Inferior parietal cortex (tissue), 1 donor: ENCODE data around the gene CCSAP.
"Not testable (repeated sequence)": the region's sequence is repeated elsewhere in the genome, so short reads cannot be mapped to it uniquely, and the experiment has no call there.

ENCODE experiments used
- DNase-seq: peaks from one replicate; pipeline ENCODE4 v3.0.0-alpha.2; 2016; ENCODE audit errors: extremely low spot score

CCSAP gene, protein sequence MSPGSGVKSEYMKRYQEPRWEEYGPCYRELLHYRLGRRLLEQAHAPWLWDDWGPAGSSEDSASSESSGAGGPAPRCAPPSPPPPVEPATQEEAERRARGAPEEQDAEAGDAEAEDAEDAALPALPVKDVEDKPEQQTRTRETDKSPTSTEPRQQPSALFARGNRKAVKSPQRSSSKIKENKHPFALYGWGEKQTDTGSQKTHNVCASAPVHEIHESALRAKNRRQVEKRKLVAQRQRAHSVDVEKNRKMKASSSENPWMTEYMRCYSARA

DNA sequence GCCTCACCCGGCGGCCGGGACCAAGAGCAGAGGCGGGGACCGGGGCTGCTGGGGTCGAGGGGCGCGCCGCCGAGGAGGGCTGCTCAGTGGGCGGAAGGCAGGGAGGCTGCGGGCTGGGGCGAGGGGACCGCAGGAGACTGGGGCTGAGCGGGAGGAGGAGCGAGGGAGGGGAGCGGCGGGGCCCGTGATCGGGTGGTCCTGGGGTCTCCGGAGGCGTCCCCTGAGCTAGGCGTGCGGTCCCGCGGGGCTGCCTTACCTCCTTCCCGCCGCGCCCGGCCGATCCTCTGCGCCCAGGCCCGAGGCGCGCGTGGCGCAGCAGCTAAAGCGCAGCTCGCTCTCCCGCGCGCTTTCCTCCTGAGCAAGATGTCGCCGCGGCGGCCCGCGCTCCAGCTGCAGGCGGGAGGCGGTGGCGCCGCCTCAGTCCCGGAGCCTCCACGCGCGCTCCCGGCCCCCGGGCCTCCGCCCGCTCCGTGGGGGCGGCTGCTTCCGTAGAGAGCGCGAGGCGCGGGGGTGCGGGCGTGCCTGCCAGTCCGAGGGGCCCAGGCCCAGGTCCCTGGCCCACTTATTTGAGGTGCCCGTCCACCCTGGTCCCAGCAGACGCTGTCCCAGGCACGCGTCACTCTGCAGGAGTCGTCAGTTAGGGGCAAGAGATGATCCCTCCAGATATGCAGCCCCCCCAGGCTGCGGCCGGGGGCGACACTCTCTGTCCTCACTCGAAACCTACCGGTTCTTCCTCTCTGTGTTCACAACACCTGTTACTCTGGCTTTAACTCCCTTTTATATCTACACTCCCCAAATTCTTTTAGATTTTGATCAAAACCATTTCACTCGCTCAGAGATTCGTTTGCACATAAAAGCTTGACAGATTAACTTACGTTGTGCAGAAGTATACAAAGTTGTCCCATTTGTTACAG lies at the start of gene CCSAP:
Gene CCSAP, minus strand, starts transcription at position 392 of the 914 bp plus-strand sequence. CDS start 582 bp downstream, outside the sequence.
- DNase-seq: peak; percentile 65

DNA sequence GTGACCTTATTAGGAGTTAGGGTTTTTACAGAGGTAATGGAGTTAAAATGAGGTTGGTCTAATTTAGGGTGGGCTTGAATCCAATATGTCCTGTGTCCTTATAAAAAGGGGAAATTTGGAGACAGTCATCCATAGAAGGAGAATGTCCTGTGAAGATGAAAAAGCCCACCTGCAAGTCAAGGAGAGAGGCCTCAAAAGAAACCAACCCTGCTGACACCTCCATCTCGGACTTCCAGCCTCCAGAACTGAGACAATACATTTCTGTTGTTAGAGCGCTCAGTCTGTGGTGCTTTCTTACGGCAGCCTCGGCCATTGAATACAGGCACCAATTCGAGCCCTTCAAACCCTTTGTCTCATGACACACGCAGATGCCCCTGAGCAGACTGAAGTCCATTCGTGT lies 47.3 kb upstream of the CCSAP start:
- no peak for DNase-seq

DNA sequence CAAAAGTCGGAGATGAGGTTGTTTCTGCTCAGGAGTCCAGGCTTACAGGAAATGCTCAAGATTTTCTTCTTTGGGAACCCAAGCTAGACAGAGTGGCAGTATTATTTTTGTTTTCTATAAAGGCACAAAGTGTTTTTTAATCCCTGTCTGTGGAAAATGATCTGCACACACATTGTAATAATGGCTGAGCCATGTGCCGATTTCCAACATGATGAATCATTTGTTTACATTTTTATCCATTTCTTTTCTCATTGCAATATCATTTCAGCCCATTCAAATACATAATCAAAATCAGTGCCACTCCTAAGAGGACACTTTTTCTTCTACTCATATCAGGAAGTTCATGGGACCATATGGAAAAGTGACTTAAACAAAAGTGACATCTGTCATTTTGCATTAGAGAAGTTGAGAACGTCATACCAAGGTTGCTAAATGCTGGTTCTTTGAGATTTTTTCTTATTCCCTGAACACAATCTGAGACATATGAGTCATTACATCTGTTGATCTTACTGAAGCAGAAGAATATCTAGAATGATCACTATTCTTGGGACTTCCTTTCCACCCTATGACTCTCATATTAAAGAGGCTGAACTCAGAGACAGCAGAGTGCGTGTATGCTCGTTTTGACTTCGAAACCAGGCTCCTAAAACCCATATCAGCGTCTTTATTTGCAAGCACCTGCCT lies 46.2 kb upstream of the CCSAP start:
- peak; percentile 22 for DNase-seq

DNA sequence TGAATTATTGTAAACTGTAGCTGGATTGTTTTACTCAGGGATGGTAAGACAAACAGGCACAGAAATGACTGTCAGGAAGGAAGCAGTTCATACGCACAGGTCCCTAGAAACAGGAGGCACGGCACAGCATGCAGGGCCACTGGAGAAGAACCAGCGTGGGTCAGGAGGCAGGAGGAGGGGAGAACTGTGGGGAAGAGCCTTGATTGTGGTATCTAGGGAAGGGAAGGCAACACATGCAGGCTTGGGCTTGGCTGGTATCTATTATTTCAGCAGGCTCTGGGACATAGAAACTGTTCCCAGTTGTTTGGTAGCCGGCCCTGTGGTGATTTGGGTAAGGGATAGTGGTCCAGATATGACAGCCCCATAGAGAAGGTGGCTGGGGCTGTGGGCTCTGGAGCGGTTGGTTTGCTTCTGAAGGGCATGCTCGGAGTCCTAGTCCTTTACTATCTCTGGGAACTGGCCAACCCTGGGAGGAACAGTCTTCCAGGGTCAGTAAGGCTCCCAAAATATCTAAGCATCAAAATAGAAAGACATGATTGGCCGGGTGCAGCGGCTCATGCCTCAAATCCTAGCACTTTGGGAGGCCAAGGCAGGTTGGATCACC lies 43.1 kb upstream of the CCSAP start:
- no peak for DNase-seq

DNA sequence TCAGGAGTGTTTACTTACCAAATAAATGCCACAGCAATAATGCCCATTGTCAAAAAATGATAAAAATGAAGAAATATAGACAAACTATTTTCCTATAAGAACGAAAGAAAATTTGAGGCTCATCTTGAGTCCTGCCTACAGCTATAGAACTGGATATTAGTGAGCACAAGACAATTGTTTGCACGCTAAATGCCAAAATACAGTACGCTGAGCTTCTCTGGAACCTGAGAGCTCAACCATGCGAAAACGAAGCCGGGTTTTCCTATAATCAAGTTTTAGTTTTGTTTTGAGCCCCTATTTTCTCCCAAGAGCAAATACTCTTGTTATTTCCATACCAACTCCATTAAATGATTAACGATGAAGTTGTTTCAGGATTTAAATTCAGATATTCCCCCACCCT lies 42.0 kb upstream of the CCSAP start:
- DNase-seq: no peak

DNA sequence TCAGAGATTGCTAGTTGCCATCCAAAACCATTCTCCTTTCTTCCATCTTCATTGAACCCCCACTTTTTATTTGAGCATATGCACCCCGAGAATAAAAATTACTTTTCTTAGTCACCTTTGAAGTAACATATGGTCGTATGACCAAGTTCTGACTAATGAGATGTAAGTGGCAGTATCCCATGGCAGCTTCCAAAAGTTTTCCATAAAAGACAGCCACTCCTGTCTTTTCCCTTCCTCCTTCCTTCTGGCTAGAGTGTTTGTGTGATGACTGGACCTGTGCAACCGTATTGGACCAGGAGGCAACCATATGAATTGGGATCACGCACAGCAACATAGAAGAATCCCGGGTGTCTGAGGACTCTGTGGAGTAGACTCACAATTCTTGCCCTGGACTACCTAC lies 41.1 kb upstream of the CCSAP start:
- DNase-seq: no peak

DNA sequence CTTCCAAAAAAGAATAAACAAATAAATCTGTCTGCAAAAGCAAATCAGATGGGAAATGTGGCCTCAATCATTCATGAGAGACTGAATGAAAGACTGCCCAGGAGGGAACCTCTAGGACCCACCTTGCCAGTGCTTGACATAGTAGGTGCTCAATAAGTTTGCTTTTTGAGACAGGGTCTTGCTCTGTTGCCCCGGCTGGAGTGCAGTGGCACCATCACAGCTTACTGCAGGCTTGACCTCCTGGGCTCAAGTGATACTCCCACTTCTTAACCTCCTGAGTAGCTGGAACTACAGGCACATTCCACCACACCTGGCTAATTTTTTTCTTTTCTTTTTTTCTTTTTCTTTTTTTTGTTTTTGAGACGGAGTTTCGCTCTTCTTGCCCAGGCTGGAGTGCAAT lies 40.3 kb upstream of the CCSAP start:
- no peak for DNase-seq

DNA sequence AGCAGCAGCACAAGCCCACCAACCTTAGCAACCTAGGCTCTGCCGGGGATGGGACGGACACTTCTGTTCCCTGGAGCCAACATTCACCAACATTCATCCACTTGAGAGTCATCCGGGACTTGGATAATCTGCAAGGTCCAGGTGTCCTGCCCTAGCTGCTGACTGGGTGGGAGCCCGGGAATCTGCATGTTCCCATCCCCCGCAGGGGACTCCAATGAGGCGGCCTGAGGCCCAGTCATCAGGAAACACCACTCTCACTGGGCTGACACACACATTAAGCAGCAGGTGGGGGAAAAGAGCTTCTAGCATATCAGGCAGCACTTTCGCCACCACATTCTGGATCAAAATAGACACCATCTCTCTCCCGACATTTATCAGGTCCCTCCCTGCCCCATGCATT lies 38.4 kb upstream of the CCSAP start:
- DNase-seq: no peak

DNA sequence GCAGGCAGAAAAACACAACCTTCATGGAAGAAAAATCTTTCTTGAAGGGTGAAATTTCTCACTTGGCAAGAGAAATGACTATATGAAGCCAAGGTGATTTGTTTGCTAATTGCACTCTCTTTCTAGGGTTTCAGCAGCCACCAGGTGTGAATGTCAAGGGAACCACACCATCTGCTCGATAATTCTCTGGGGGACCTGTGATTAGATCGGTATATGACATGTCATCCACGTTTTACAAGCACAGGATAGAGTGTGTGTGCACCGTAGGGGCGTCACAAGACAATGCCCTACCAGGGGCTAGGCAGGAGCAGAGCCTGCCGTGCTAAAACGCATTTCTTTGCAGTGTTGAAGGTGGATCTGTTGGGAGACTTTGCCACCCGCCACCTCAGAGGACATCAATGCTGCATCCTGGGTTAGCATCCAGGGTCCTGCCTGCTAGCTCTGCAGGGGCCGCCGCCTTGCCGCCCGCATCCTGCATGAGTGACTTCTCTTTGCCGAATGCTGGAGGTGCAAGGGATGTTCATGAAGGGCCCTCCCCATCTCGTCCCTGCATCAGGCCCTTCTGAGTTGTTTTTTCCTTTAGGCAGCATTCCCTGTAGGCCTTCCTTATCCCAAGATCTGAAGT lies 37.8 kb upstream of the CCSAP start:
- DNase-seq: no peak

DNA sequence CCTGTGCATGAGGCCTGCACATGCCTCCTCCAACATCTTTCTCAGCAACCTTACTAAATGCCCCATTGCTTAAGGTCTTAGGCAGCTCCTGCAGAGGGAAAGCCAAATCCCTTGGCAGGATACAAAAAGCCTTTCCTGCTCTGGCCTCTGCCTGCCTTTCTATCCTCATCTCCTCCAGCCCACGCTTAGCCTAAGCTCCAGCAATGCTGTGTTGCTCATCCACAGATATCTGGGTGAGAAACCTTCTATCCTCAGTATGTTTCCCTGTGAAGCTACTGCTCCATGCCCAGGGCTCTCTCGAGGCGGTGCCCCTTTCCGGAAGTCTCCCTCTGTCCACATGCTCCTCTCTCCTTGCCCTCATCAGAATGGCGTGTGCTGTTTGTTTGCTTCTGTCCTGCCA lies 37.0 kb upstream of the CCSAP start:
- DNase-seq: no peak

DNA sequence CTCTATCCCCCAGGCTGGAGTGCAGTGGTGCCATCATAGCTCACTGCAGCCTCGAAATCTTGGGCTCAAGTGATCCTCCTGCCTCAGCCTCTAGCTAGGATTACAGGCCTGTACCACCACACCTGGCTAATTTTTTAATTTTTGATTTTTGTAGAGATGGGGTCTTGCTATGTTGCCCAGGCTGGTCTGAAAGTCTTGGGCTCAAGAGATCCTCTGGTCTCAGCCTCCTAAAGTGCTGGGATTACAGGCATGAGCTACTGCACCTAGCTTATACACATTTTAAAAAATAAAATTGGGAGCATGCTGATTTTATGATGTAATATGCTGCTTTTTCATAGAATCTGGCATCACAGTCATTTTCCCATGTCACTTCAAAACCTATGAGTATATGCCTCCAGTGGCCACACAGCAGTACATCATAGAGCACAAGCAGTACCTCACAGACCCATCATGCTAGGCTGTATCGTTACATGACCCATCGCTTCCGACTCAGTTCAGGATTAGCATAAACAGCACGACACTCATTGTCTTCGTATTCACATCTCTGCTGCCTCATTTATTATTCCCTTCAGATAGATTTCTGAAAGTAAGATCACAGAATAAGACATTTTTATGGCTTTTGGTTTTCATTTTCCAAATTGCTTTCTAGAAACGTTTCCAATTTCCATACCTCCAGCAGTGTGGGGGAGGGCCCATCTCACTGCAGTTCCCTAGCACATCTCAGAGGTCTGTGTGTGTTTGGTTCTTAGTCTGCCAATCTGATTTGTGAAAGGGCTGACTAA lies 35.9 kb upstream of the CCSAP start:
- no peak for DNase-seq

DNA sequence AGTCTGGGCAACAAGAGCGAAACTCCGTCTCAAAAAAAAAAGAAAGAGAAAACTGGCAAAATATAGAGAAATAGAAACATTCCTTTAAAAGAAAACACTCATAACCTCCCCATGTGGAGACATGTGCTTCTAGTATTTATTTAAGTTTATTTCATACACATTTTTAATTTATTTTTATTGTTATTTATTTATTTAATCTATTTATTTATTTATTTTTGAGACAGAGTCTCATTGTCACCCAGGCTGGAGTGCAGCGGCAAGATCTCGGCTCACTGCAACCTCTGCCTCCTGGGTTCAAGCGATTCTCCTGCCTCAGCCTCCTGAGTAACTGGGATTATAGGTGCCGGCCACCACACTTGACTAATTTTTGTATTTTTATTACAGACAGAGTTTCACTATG lies 35.2 kb upstream of the CCSAP start:
- DNase-seq: not testable (repeated sequence)

DNA sequence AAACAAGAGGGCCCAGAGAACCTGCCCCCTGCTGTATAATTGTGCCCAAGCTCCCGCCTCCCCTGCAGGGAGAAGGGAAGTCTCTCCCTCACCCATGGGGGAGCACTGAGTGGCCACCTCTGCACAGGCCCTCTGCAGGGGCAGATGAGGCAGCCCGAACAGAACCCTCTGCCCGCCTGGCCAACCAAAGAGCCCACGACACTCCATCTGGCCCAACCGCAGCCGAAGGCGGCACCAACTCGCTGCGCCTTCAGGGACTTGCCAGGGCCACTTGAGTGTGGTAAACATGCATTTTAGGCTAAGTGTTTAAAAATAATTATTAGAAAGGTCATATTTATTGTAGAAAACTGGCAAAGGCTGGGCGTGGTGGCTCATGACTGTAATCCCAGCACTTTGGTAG lies 34.6 kb upstream of the CCSAP start:
- no peak for DNase-seq

DNA sequence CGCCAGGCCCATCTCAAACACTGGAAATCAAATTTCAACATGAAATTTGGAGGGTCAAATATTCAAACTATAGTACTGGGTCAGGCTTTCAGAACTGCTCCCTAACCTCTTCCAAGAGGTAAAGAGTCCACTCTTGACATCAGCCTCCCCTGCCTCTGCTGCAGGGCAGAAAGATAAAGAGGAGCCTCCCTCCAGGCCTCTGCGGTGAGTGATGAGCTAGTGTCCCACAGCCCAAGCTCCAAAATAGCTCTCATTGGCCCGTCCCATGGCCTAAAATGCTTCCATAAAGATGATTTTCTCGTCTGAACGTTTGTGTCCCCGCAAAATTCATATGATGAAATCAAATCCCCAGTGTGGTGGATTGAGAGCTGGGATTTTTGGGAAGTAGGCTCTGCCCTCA lies 33.7 kb upstream of the CCSAP start:
- DNase-seq: no peak

DNA sequence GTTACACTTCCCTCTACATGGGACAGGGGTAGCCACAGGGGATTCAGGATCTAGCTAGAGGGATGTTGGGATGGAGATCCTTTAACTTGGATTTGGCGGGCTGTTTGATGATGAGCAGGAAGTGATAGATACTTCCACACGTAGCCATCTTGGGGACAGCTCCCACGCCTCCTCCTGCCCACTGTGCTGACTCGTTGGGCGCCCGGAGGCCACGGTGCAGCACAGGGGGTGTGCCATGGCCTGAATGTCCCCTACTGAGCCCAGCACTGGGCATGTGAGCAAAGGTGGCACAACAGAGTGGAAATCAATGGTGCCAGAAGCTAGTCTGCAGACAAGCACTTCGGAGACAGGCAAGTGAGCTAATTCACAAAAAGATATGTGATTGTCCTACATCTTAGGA lies 31.6 kb upstream of the CCSAP start:
- no peak for DNase-seq

DNA sequence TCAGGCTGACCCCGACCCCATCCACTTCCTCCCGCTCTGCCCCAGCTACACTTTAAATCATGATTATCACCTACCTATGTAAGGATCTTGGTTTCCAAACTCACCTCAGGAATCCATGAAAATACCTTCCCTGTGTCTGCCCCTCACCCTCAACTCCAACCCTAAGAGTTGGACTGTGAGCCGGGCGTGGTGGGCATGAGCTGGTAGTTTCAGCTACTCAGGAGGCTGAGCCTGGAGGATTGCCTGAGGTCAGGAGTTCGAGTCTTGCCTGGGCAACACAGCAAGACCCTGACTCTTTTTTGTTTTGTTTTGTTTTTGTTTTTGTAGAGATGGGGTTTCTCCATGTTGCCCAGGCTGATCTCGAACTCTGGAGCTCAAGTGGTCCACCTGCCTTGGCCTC lies 30.5 kb upstream of the CCSAP start:
- no peak for DNase-seq

DNA sequence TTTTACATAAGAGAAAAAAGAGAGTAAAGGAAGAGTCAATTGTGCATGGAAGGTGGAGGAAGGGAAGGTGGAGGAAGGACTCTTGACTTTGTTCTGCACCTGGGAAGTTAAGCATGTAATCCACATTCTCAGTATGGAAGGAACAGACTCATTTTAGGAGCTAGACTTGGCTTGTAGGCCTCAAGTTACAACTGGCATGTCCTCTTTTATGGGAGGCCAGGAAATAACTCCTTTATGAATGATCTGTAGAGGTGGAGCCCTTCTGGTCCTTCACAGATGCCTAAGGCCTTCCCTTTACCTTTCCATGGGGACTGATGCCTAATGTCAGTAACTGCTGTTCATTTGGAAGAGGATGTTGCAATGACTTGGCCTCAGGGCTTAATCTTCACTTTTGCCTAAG lies 29.4 kb upstream of the CCSAP start:
- no peak for DNase-seq

DNA sequence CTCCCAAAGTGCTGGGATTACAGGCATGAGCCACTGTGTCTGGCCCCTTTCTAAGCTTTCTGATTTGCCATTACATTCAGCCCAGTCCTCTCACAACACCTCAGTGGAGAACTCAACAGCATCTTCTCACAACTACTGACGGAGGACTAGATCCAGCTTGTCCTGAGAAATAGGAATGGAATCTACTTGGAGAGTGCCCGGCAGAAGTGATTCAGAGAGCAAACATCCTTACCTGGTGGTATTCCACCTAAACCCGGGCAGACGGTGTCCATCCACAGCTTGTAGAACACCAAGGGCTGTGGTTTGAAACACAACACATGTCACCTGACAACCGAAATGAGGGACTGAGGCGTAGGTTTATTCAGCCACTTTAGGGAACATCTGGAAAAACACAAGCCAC lies 28.8 kb upstream of the CCSAP start:
- DNase-seq: no peak

DNA sequence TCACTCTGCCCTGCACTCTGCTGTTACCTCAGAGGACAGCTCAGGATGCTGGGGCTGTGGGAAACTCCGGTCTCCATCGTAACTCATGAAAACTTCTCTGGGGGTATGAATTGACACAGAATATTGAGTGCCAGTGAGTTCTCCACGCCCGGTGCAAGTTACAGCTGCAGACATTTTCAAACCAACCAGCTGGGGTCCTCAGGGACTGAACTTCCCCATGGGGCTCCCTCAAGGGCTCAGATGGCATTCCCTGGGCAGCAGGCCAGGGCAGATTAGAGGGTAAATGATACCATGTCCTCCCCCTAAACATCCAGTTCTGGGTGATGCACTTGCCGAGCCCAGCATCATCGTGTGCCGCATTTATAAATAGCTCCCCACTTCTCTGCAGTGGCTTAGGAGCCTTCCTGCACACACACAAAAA lies 27.8 kb upstream of the CCSAP start:
- peak; percentile 20 for DNase-seq

DNA sequence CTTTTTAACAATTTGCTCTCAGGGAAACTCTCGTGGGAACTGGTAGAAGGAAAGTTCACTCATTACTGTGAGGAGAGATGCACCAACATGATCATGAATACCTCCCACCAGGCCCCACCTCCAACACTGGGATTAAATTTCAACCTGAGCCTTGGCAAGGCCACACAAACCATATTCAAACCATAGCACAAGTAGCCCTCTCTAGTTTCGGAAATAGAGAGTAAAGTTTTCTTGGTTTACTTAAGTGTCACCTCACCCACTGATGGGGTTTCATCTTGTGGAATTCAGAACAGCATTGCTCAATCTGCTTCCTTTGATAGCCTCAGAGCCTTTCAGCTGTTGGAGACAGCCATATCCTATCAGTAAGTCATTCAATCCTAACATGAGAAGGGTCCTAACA lies 25.5 kb upstream of the CCSAP start:
- no peak for DNase-seq

DNA sequence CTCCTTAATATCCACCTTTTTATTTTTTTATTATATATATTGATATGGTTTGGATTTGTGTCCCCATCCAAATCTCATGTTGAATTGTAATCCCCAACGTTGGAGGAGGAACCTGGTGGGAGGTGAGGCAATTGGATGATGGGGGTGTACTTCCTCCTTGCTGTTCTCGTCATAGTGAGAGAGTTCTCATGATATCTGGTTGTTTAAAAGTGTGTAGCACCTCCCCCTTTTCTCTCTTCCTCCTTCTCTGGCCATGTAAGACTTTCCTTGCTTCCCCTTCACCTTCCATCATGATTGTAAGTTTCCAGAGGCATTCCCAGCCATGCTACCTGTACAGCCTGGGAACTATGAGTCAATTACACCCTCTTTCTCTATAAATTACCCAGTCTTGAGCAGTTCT lies 22.7 kb upstream of the CCSAP start:
- DNase-seq: no peak
